Omental fat pad (tissue), 4 donors: ENCODE results near the gene MLPH. TPM values are rescaled to one million over a fixed set of nuclear protein-coding genes. Genes with fewer than 3 reads are reported as not detected.
"Not testable (repeated sequence)": the region's sequence is repeated elsewhere in the genome, so short reads cannot be mapped to it uniquely, and the experiment has no call there.

ENCODE experiments used
- ATAC-seq: fragments of 150-250 bp; one replicate; pipeline ENCODE4 v1.9.1; 2016; ENCODE audit warnings: mild to moderate bottlenecking, moderate library complexity; ENCODE audit not compliant: low FRiP score
- DNase-seq: peaks from one replicate; pipeline ENCODE4 v3.0.0-alpha.2; 2019; ENCODE audit warnings: low spot score
- CTCF ChIP-seq, 3 donors: fragments of 450-650 bp; IDR thresholded peaks; one replicate each; pipeline ENCODE4 v1.5.1; 2016 to 2017; ENCODE audit warnings: antibody characterized with exemption in 3 of 3, mild to moderate bottlenecking in 3 of 3, moderate library complexity in 2 of 3
- total RNA-seq, 4 donors: library from RNA; depleted of rRNA; stranded (reverse); fragments of >200 nt; gene quantifications; one replicate each; pipeline ENCODE4 v1.1.0, GENCODE V29; 2016

Gene MLPH
- total RNA-seq, 4 donors from 2014 or later = 3.8 to 23.6 (median 6.4) TPM

GRCh38 chr2:237592425-237592980, 105.5 kb downstream of the MLPH start:
- no peak for TF ChIP-seq CTCF (IDR thresholded peaks at IDR 0.05)
- ATAC-seq (no peak), DNase-seq (no peak)

GRCh38 chr2:237593036-237593435, 106.0 kb downstream of the MLPH start:
- no peak for DNase-seq
- no peak for TF ChIP-seq CTCF (IDR thresholded peaks at IDR 0.05)
- no peak for ATAC-seq

- TF ChIP-seq CTCF (IDR thresholded peaks at IDR 0.05) = no peak
- DNase-seq (no peak), ATAC-seq (no peak)
Measured at GRCh38 chr2:237593596-237594320, 106.7 kb downstream of the MLPH start.

GRCh38 chr2:237594514-237594871, 107.4 kb downstream of the MLPH start:
- peak; percentile 34 for ATAC-seq
- no peak for TF ChIP-seq CTCF (IDR thresholded peaks at IDR 0.05)
- DNase-seq = no peak

GRCh38 chr2:237595829-237596519, 108.9 kb downstream of the MLPH start:
- DNase-seq, ATAC-seq: not testable (repeated sequence)

- ATAC-seq = no peak
Measured at GRCh38 chr2:237596520-237597195, 109.6 kb downstream of the MLPH start.

More at GRCh38 chr2:237596520-237597195, 109.6 kb downstream of the MLPH start:
- TF ChIP-seq CTCF (IDR thresholded peaks at IDR 0.05) = no peak
- DNase-seq = no peak
